Measurements from ENCODE around the gene PLXNA2. TPM values are rescaled to one million over a fixed set of nuclear protein-coding genes. Genes with fewer than 3 reads are reported as not detected.

The PLXNA2 gene
- polyA plus RNA-seq, 1 of the 3 experiments (the other 2 are of a cell fraction): 8.5 TPM

- H3K9me3 ChIP-seq: no peaks in the 10 kb centered on the region
- no peak overlapping the region for H2AFZ ChIP-seq (ENCODE audit: low read depth)
- no peak overlapping the region for H3K4me3 ChIP-seq (ENCODE audit: low read depth in 2 of 2, low read length in 1 of 2)
- H3K79me2 ChIP-seq (ENCODE audit: insufficient read depth): peaks cover 100% of the 10 kb centered on the region
- 47% methylated on average over 7 of the region's 7 CpGs for WGBS (ENCODE audit: low lambda C conversion rate)
- no peaks in the 10 kb centered on the region for H3K9me2 ChIP-seq
- H3K27ac ChIP-seq (ENCODE audit: low read depth in 2 of 2, low read length in 1 of 2): peak overlapping the region; percentile 67 to 74
- H3K36me3 ChIP-seq (replicated peaks in 1 of 2; ENCODE audit: control insufficient read depth in 1 of 2, insufficient read depth in 2 of 2, low read length in 1 of 2): peaks cover 17 to 21% of the 10 kb centered on the region in 2 experiments
- H4K20me1 ChIP-seq (ENCODE audit: insufficient read depth): no peaks in the 10 kb centered on the region; the same call in 1 of the 2 replicates
- peak overlapping the region; percentile 25; the same call in 1 of the 2 replicates for H3K9ac ChIP-seq
- peak; percentile 58 for DNase-seq
- H3K4me2 ChIP-seq: peak overlapping the region; percentile 62
- H3K4me1 ChIP-seq (ENCODE audit: control insufficient read depth in 1 of 2, insufficient read depth in 2 of 2, low read depth in 1 of 2, low read length in 1 of 2): peaks cover 30 to 38% of the 10 kb centered on the region in 2 experiments
- ChIA-PET POLR2A (interaction anchor here (1.1 kb wide), 2 partner anchors 9 to 13 kb away, joined by 3 read pairs; no protein-coding TSS in a partner anchor), CTCF (interaction anchor here (0.8 to 19.9 kb wide), 12 partner anchors 10 to 210 kb away, joined by 3 to 579 read pairs (median 4); partner anchors contain the start of gene PLXNA2)
- TF ChIP-seq PBX3 (IDR thresholded peaks at IDR 0.05) (peak; percentile 30), TEAD4 (IDR thresholded peaks at IDR 0.05; ENCODE audit: borderline replicate concordance, insufficient read depth) (0 out of 2 replicates have a peak, but pooled peaks have one; percentile 24), EP300 (IDR thresholded peaks at IDR 0.05; ENCODE audit: borderline replicate concordance in 1 of 2, low read depth in 1 of 2, low read length in 1 of 2) (0 out of 4 replicates have a peak, but pooled peaks of 1 of the 2 experiments have one; percentile 61), MAX (IDR thresholded peaks at IDR 0.05; ENCODE audit: low read depth) (no peak), FOSL2 (IDR thresholded peaks at IDR 0.05; ENCODE audit: borderline replicate concordance, low read depth) (peak; percentile 81), JUND (IDR thresholded peaks at IDR 0.05) (peak; percentile 52; the same call in 1 of the 2 replicates), TCF12 (IDR thresholded peaks at IDR 0.05) (peak; percentile 64; the same call in 1 of the 2 replicates), FOXJ3 (CRISPR knock-in tag; IDR thresholded peaks at IDR 0.05) (no peak), RXRA (IDR thresholded peaks at IDR 0.05; ENCODE audit: borderline replicate concordance, low read depth) (peak; percentile 40; the same call in 1 of the 2 replicates), NFIC (IDR thresholded peaks at IDR 0.05; ENCODE audit: borderline replicate concordance) (peak; percentile 73), SMC3 (IDR thresholded peaks at IDR 0.05; ENCODE audit: low read depth, low read length) (no peak)
- no peaks in the 10 kb centered on the region for H3K27me3 ChIP-seq (ENCODE audit: insufficient read depth)
- H3F3A ChIP-seq (replicated peaks; ENCODE audit: insufficient read depth): peaks cover 13% of the 10 kb centered on the region
Observed at GRCh38 chr1:208231881-208232661, 12.1 kb downstream of the PLXNA2 start.

- no peak overlapping the region for H2AFZ ChIP-seq (ENCODE audit: low read depth)
- no peak overlapping the region for H3K4me3 ChIP-seq (ENCODE audit: low read depth in 2 of 2, low read length in 1 of 2)
- WGBS (ENCODE audit: low lambda C conversion rate): 92% methylated on average over 15 of the region's 15 CpGs
- no peaks in the 10 kb centered on the region for H3K9me3 ChIP-seq
- ChIA-PET POLR2A (no interaction called here), CTCF (interaction anchor here (0.7 to 19.9 kb wide), 10 partner anchors 8 to 209 kb away, joined by 3 to 579 read pairs (median 4); no protein-coding TSS in a partner anchor)
- H3K79me2 ChIP-seq (ENCODE audit: insufficient read depth): peaks cover 100% of the 10 kb centered on the region
- peak overlapping the region in 1 of 2 experiments; percentile 67; a peak in 2 of 4 replicates for H3K27ac ChIP-seq (ENCODE audit: low read depth in 2 of 2, low read length in 1 of 2)
- peak overlapping the region; percentile 62; the same call in 1 of the 2 replicates for H3K4me2 ChIP-seq
- TF ChIP-seq EZH2phosphoT487 (IDR thresholded peaks at IDR 0.05; ENCODE audit: borderline replicate concordance, low read depth): no peak
- TF ChIP-seq FOXM1 (IDR thresholded peaks at IDR 0.05; ENCODE audit: low read depth): no peak
- TF ChIP-seq USF2 (IDR thresholded peaks at IDR 0.05; ENCODE audit: borderline replicate concordance, low read depth, low read length): no peak
- TF ChIP-seq RAD21 (IDR thresholded peaks at IDR 0.05; ENCODE audit: low read length): no peak
- TF ChIP-seq NFIC (IDR thresholded peaks at IDR 0.05; ENCODE audit: borderline replicate concordance): no peak
- TF ChIP-seq MEF2A (IDR thresholded peaks at IDR 0.05; ENCODE audit: borderline replicate concordance, low read depth): no peak
- no peak for TF ChIP-seq IRF3 (IDR thresholded peaks at IDR 0.05; ENCODE audit: low read depth, low read length)
- TF ChIP-seq POLR2AphosphoS5 (IDR thresholded peaks at IDR 0.05; ENCODE audit: low read depth, low read length): no peak
- TF ChIP-seq TEAD4 (IDR thresholded peaks at IDR 0.05; ENCODE audit: borderline replicate concordance, insufficient read depth): no peak
- no peaks in the 10 kb centered on the region for H3K9me2 ChIP-seq
- no peaks in the 10 kb centered on the region for H3K27me3 ChIP-seq (ENCODE audit: insufficient read depth)
- DNase-seq: no peak
- H3K36me3 ChIP-seq (replicated peaks in 1 of 2; ENCODE audit: control insufficient read depth in 1 of 2, insufficient read depth in 2 of 2, low read length in 1 of 2): peaks cover 14 to 17% of the 10 kb centered on the region in 2 experiments
- H3K9ac ChIP-seq: no peak overlapping the region
- H3F3A ChIP-seq (replicated peaks; ENCODE audit: insufficient read depth): peaks cover 9% of the 10 kb centered on the region
- H4K20me1 ChIP-seq (ENCODE audit: insufficient read depth): no peaks in the 10 kb centered on the region; the same call in 1 of the 2 replicates
- H3K4me1 ChIP-seq (ENCODE audit: control insufficient read depth in 1 of 2, insufficient read depth in 2 of 2, low read depth in 1 of 2, low read length in 1 of 2): peaks cover 26 to 35% of the 10 kb centered on the region in 2 experiments
Observed at GRCh38 chr1:208230668-208231529, 13.3 kb downstream of the PLXNA2 start.

Data from SK-N-SH (cell line).